Adipocyte (in vitro differentiated cells): Measurements from ENCODE around the gene WNT1.

Source experiments
- DNase-seq: peaks from one replicate; pipeline ENCODE4 v3.0.0-alpha.2; 2015; ENCODE audit warnings: low read depth
- H3K27me3 ChIP-seq: replicated peaks from 2 replicates; pipeline ENCODE4 v1.7.0; 2013; ENCODE audit warnings: mild to moderate bottlenecking, low read length, moderate library complexity; ENCODE audit not compliant: control insufficient read depth, insufficient read depth
- H3K36me3 ChIP-seq: 2 replicates; pipeline ENCODE4 v1.7.0; 2013; ENCODE audit warnings: low read length, mild to moderate bottlenecking, moderate library complexity; ENCODE audit not compliant: control insufficient read depth, insufficient read depth, severe bottlenecking
- H3K4me1 ChIP-seq: 2 replicates; pipeline ENCODE4 v1.7.0; 2013; ENCODE audit warnings: mild to moderate bottlenecking, low read length, moderate library complexity; ENCODE audit not compliant: control insufficient read depth, insufficient read depth
- H3K4me3 ChIP-seq: 2 replicates; pipeline ENCODE4 v1.7.0; 2013; ENCODE audit warnings: mild to moderate bottlenecking, low read length, moderate library complexity
- H3K9ac ChIP-seq: 2 replicates; pipeline ENCODE4 v1.7.0; 2013; ENCODE audit warnings: mild to moderate bottlenecking, low read length, moderate library complexity
- H3K9me3 ChIP-seq: 2 replicates; pipeline ENCODE4 v1.7.0; 2013; ENCODE audit warnings: mild to moderate bottlenecking, low read length, moderate library complexity; ENCODE audit not compliant: control insufficient read depth

Gene WNT1

GRCh38 chr12:48978291-48978740, at the start of gene WNT1:
TSS of gene WNT1 (plus strand) at chr12:48978322. CDS start at chr12:48978651, 329 bp downstream.
- Histone ChIP-seq H3K36me3 (no peaks in the 10 kb centered on the region), H3K4me1 (peaks cover 30% of the 10 kb centered on the region), H3K9me3 (no peaks in the 10 kb centered on the region), H3K27me3 (peaks cover 68% of the 10 kb centered on the region), H3K4me3 (peak within 1 kb of the TSS; percentile 32), H3K9ac (no peak within 1 kb of the TSS)
- DNase-seq = peak; percentile 39

GRCh38 chr12:48929551-48929950, 48.6 kb upstream of the WNT1 start:
- peaks cover 57% of the 10 kb centered on the region for H3K36me3 ChIP-seq
- peaks cover 8% of the 10 kb centered on the region for H3K4me1 ChIP-seq
- DNase-seq = no peak

GRCh38 chr12:48930475-48930874, 47.6 kb upstream of the WNT1 start:
- Histone ChIP-seq H3K27me3 (no peaks in the 10 kb centered on the region), H3K9me3 (no peaks in the 10 kb centered on the region), H3K4me1 (peaks cover 5% of the 10 kb centered on the region), H3K9ac (no peak overlapping the region), H3K36me3 (peaks cover 61% of the 10 kb centered on the region), H3K4me3 (no peak overlapping the region)
- DNase-seq = no peak

More at GRCh38 chr12:48929551-48929950, 48.6 kb upstream of the WNT1 start:
- H3K9me3 ChIP-seq = no peaks in the 10 kb centered on the region
- no peak overlapping the region for H3K9ac ChIP-seq
- no peaks in the 10 kb centered on the region for H3K27me3 ChIP-seq
- H3K4me3 ChIP-seq = no peak overlapping the region

GRCh38 chr12:48932878-48933277, 45.2 kb upstream of the WNT1 start:
- H3K9me3 ChIP-seq = no peaks in the 10 kb centered on the region
- H3K4me1 ChIP-seq = peaks cover 9% of the 10 kb centered on the region
- no peak overlapping the region for H3K9ac ChIP-seq
- no peaks in the 10 kb centered on the region for H3K27me3 ChIP-seq
- no peak overlapping the region for H3K4me3 ChIP-seq
- H3K36me3 ChIP-seq = peaks cover 69% of the 10 kb centered on the region
- no peak for DNase-seq

- Histone ChIP-seq H3K27me3 (no peaks in the 10 kb centered on the region), H3K4me1 (peaks cover 9% of the 10 kb centered on the region), H3K36me3 (peaks cover 74% of the 10 kb centered on the region), H3K9ac (no peak overlapping the region), H3K9me3 (no peaks in the 10 kb centered on the region), H3K4me3 (no peak overlapping the region)
- no peak for DNase-seq
These were observed 44.3 kb upstream of the WNT1 start for GRCh38 chr12:48933664-48934311.

GRCh38 chr12:48934312-48934706, 43.8 kb upstream of the WNT1 start:
- H3K36me3 ChIP-seq = peaks cover 76% of the 10 kb centered on the region
- H3K4me3 ChIP-seq = no peak overlapping the region
- no peaks in the 10 kb centered on the region for H3K27me3 ChIP-seq
- peaks cover 9% of the 10 kb centered on the region for H3K4me1 ChIP-seq
- no peak overlapping the region for H3K9ac ChIP-seq
- H3K9me3 ChIP-seq = no peaks in the 10 kb centered on the region
- DNase-seq = no peak

- Histone ChIP-seq H3K36me3 (peaks cover 79% of the 10 kb centered on the region), H3K9ac (no peak overlapping the region), H3K9me3 (no peaks in the 10 kb centered on the region), H3K4me1 (peaks cover 9% of the 10 kb centered on the region), H3K4me3 (no peak overlapping the region), H3K27me3 (no peaks in the 10 kb centered on the region)
- peak; percentile 91 for DNase-seq
These were observed 41.6 kb upstream of the WNT1 start for GRCh38 chr12:48936379-48936979.

- H3K4me3 ChIP-seq = no peak overlapping the region
- H3K36me3 ChIP-seq = peaks cover 80% of the 10 kb centered on the region
- DNase-seq = no peak
- no peaks in the 10 kb centered on the region for H3K27me3 ChIP-seq
- no peaks in the 10 kb centered on the region for H3K9me3 ChIP-seq
- no peak overlapping the region for H3K9ac ChIP-seq
- H3K4me1 ChIP-seq = peaks cover 9% of the 10 kb centered on the region
These were observed 41.0 kb upstream of the WNT1 start for GRCh38 chr12:48937170-48937569.

- H3K9ac ChIP-seq = no peak overlapping the region
- DNase-seq = no peak
- no peak overlapping the region for H3K4me3 ChIP-seq
- H3K9me3 ChIP-seq = no peaks in the 10 kb centered on the region
- H3K4me1 ChIP-seq = peaks cover 14% of the 10 kb centered on the region
- H3K27me3 ChIP-seq = no peaks in the 10 kb centered on the region
- H3K36me3 ChIP-seq = peaks cover 65% of the 10 kb centered on the region
These were observed 39.3 kb upstream of the WNT1 start for GRCh38 chr12:48938805-48939204.

- Histone ChIP-seq H3K9me3 (no peaks in the 10 kb centered on the region), H3K4me1 (peaks cover 15% of the 10 kb centered on the region), H3K9ac (no peak overlapping the region), H3K4me3 (no peak overlapping the region), H3K36me3 (peaks cover 59% of the 10 kb centered on the region), H3K27me3 (no peaks in the 10 kb centered on the region)
- DNase-seq = no peak
These were observed 37.9 kb upstream of the WNT1 start for GRCh38 chr12:48940181-48940580.

- H3K9ac ChIP-seq = no peak overlapping the region
- H3K36me3 ChIP-seq = peaks cover 36% of the 10 kb centered on the region
- H3K27me3 ChIP-seq = no peaks in the 10 kb centered on the region
- H3K4me3 ChIP-seq = no peak overlapping the region
- no peaks in the 10 kb centered on the region for H3K9me3 ChIP-seq
- DNase-seq = no peak
- peaks cover 6% of the 10 kb centered on the region for H3K4me1 ChIP-seq
These were observed 34.9 kb upstream of the WNT1 start for GRCh38 chr12:48943221-48943620.
